Activated CD8-positive, alpha-beta T cell treated with anti-CD3 and anti-CD28 coated beads for 36 hours (primary cell): ENCODE results near the gene ELN. TPM values are rescaled to one million over a fixed set of nuclear protein-coding genes. Genes with fewer than 3 reads are reported as not detected.

Experiments
- ATAC-seq: fragments of 200-7000 bp; cut with Tn5 transposase; one replicate; pipeline ENCODE4 v1.10.0; 2021; ENCODE audit warnings: mild to moderate bottlenecking, moderate library complexity
- CTCF ChIA-PET: fragments of 350-600 bp; sonication (Branson Sonifier 250); formaldehyde crosslinking; loops from one replicate; lab custom pipeline; 2021; ENCODE audit warnings: antibody characterized with exemption; lab: Charles Lee
- POLR2A ChIA-PET: fragments of 350-600 bp; sonication (Branson Sonifier 250); formaldehyde crosslinking; loops from one replicate; lab custom pipeline; 2021; ENCODE audit warnings: antibody characterized with exemption; lab: Charles Lee
- DNase-seq: peaks from one replicate; pipeline ENCODE4 v3.0.0-alpha.2; 2020
- H3K27ac Mint-ChIP-seq: one replicate; pipeline ENCODE4 v1.8.0; 2021; ENCODE audit warnings: mild to moderate bottlenecking, mixed read lengths
- H3K27me3 Mint-ChIP-seq: one replicate; pipeline ENCODE4 v1.8.0; 2021; ENCODE audit warnings: mixed read lengths
- H3K36me3 Mint-ChIP-seq: one replicate; pipeline ENCODE4 v1.8.0; 2021; ENCODE audit warnings: low read depth, mixed read lengths
- H3K4me1 Mint-ChIP-seq: one replicate; pipeline ENCODE4 v1.8.0; 2021; ENCODE audit warnings: low read depth, mixed read lengths
- H3K4me3 Mint-ChIP-seq: one replicate; pipeline ENCODE4 v1.8.0; 2021; ENCODE audit warnings: mild to moderate bottlenecking, moderate library complexity, mixed read lengths
- H3K9me3 Mint-ChIP-seq: one replicate; pipeline ENCODE4 v1.8.0; 2021; ENCODE audit warnings: mixed read lengths
- intact Hi-C: fragments of 100-400 bp; cut with micrococcal nuclease; formaldehyde crosslinking; loops from one replicate; pipeline ENCODE4 v1.10.0; 2022
- total RNA-seq, 2 experiments: library from RNA; stranded (reverse); gene quantifications; one replicate each; pipeline ENCODE4 v1.2.3, GENCODE V29; 2021
- TF ChIP-seq, protein P1 (sequence below): fragments of 200-600 bp; IDR thresholded peaks from one replicate; pipeline ENCODE4 v1.8.0; 2022; ENCODE audit warnings: antibody characterized with exemption, mild to moderate bottlenecking

The ELN gene
- total RNA-seq, 2 experiments from 2014 or later, result not detected

DNA sequence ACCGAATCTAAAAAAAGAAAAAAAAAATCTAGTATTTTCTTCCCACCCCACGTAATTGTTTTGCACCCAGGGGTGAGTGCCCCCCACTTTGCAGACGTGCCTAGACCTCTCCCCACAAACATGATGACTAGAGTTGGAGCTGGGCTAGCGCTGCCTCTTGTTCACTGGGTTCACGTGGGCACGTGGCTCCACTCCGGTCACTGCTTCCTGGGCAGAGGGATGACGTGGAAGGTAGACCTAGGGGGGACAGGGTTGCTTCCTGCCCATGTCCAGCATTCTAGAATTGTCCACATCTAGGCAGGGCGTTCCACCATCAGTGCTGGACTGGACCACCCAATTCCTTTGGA is 54.8 kb downstream of the ELN start:
- Mint-ChIP-seq H3K27me3 (no peaks in the 10 kb centered on the region), H3K4me3 (peak overlapping the region; percentile 71), H3K27ac (no peak overlapping the region), H3K36me3 (peaks cover 8% of the 10 kb centered on the region), H3K9me3 (no peaks in the 10 kb centered on the region), H3K4me1 (peaks cover 8% of the 10 kb centered on the region)
- CTCF ChIA-PET, result interaction anchor here (1.1 to 3.2 kb wide), 2 partner anchors 15 to 101 kb away, joined by 4 to 17 read pairs; no protein-coding TSS in a partner anchor
- POLR2A ChIA-PET, result interaction anchor here (0.6 to 6.4 kb wide), 4 partner anchors 11 to 87 kb away, joined by 3 to 33 read pairs (median 4); no protein-coding TSS in a partner anchor
- intact Hi-C loops, result loop anchor here (5.0 kb wide), 1 partner anchor 195 kb away; no protein-coding TSS in a partner anchor
- TF ChIP-seq, protein P1, sequence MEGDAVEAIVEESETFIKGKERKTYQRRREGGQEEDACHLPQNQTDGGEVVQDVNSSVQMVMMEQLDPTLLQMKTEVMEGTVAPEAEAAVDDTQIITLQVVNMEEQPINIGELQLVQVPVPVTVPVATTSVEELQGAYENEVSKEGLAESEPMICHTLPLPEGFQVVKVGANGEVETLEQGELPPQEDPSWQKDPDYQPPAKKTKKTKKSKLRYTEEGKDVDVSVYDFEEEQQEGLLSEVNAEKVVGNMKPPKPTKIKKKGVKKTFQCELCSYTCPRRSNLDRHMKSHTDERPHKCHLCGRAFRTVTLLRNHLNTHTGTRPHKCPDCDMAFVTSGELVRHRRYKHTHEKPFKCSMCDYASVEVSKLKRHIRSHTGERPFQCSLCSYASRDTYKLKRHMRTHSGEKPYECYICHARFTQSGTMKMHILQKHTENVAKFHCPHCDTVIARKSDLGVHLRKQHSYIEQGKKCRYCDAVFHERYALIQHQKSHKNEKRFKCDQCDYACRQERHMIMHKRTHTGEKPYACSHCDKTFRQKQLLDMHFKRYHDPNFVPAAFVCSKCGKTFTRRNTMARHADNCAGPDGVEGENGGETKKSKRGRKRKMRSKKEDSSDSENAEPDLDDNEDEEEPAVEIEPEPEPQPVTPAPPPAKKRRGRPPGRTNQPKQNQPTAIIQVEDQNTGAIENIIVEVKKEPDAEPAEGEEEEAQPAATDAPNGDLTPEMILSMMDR, result no peak
- ATAC-seq (no peak), DNase-seq (no peak)

DNA sequence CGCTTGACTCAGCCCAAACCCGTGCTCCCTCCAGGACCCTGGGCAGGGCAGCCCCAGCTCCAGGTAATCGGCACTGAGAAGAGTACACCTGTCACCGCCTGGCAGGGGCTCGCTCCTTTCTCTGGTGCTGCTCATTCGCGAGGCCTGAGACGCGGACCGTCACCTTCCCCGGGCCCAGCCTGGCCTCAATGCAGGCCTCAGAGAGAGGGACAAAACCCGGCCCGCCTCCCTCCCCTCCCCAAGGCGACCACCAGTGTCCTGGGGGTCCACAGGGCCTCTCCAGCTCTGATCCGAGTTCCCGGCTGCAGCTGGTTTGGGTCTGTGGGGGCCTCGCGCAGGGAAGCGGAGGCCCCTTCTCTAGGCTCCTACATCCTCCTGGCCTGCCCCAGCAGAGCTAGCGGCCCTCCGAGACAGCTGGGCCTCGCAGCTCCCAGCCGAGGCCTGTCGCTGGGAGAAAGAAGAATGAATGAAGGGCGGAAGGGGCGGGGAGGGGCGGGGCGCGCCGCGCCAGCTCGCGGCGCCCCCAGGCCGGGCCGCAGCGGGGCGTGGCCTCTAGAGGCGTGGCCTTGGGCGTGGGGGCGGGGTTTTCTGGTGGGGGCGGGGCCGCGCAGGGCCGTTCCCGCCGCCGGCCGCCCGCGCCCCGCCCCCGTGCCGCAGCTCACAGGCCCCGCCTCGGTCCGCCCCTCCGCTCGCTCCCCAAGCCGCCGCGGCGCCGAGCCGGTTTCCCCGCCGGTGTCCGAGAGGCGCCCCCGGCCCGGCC is 55.3 kb downstream of the ELN start, which contains the start of gene LIMK1:
Gene LIMK1, plus strand, starts transcription at position 688 of the 760 bp plus-strand sequence. CDS start 187 bp downstream, outside the sequence.
- no peaks in the 10 kb centered on the region for H3K27me3 Mint-ChIP-seq
- H3K9me3 Mint-ChIP-seq, result no peaks in the 10 kb centered on the region
- H3K27ac Mint-ChIP-seq, result peak within 1 kb of the TSS; percentile 86
- TF ChIP-seq, protein P1, result no peak
- H3K4me3 Mint-ChIP-seq, result peak within 1 kb of the TSS; percentile 83
- peaks cover 13% of the 10 kb centered on the region for H3K36me3 Mint-ChIP-seq
- ChIA-PET CTCF (interaction anchor here (0.9 to 3.2 kb wide), 3 partner anchors 10 to 100 kb away, joined by 3 to 17 read pairs (median 4); no protein-coding TSS in a partner anchor), POLR2A (interaction anchor here (0.6 to 6.4 kb wide), 9 partner anchors 10 to 191 kb away, joined by 3 to 33 read pairs (median 4); partner anchors contain the start of gene EIF4H)
- DNase-seq, result peak; percentile 80
- H3K4me1 Mint-ChIP-seq, result peaks cover 8% of the 10 kb centered on the region
- intact Hi-C loops, result loop anchor here (5.0 kb wide), 1 partner anchor 194 kb away; no protein-coding TSS in a partner anchor
- ATAC-seq, result peak; percentile 95

DNA sequence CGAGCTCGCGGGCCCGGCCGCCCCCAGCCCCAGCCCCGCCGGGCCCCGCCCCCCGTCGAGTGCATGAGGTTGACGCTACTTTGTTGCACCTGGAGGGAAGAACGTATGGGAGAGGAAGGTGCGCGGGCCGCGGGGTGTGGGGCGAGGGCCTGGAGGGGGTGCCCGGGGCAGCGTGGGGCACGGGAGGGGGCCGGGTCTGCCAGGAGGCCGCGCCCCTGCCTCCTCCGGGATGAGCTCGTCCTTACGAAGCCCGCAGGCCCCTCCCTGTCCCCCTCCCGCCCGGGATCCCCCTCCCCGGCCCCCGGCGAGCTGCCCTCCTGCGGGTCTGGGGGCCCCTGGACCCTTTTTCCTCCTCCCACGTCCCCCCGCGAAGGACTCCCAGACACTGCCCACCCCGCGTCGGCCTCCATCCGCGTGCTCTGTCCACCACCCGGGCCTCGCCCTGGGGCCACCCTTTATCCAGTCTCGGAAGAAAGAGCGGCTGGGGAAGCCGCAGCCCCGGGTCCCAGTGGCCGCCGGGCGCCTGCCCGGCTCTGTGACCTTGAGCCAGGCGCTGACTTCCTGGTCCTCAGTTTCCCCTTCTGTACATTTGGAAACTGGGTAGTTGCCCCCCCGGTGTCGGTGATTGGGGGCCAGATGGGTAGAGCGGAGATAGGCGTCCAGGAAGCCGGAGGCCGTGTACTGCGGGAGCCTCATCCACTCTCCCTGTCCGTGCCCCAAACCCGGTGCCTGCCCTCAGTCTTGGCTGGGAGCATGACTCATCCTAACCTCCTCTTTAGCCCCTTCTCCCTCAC is 56.2 kb downstream of the ELN start:
- H3K4me3 Mint-ChIP-seq, result peak overlapping the region; percentile 83
- peaks cover 17% of the 10 kb centered on the region for H3K36me3 Mint-ChIP-seq
- ATAC-seq (peak; percentile 57), DNase-seq (peak; percentile 57)
- intact Hi-C loops, result loop anchor here (5.0 kb wide), 1 partner anchor 193 kb away; no protein-coding TSS in a partner anchor
- peaks cover 8% of the 10 kb centered on the region for H3K4me1 Mint-ChIP-seq
- no peaks in the 10 kb centered on the region for H3K27me3 Mint-ChIP-seq
- TF ChIP-seq, protein P1, result no peak
- ChIA-PET CTCF (interaction anchor here (0.9 to 3.2 kb wide), 2 partner anchors 9 to 16 kb away, joined by 3 to 17 read pairs; no protein-coding TSS in a partner anchor), POLR2A (interaction anchor here (0.7 to 6.4 kb wide), 6 partner anchors 9 to 146 kb away, joined by 3 to 33 read pairs (median 5); partner anchors contain the start of gene EIF4H)
- H3K9me3 Mint-ChIP-seq, result no peaks in the 10 kb centered on the region
- peak overlapping the region; percentile 86 for H3K27ac Mint-ChIP-seq

DNA sequence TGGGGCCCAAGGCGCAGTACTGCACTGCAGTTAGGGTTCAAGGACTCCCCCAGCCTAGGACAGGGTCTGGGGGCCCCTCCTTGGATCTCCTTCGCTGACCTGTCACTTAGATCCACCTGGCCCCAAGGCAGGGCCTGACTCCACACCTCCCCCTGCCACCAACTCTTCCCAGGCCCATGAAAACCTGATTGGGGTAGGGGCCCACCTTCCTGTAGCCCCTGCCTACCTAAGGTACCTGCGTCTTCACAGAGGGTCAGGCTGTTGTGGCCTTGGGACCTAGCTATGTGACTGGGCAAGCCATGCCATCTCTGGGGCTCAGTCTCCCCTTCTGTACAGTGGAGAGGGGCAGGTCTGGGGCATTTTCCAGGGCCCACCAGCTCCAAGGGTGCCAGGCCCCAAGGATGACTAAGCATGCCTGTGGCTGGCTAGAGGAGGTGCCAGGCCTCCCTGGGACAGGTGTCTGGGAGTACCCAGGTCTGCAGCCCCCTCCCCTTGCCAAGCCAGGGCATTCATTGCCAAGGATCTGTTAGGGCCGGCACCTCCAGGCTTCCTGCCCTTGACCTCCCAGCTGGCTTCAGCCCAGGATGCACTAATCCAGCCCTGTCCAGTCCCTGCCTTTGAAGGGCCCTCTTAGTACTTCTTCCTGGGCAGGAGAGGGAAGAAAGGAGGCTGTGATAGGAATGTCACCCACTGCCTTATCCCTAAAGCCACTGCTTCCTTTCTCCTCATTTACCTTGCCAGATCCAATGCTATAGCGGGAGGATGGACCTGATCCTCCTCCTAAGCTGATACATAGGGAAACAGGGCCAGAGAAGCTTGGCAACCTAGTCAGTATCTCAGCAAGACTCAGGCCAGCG is 57.0 kb downstream of the ELN start:
- Mint-ChIP-seq H3K9me3 (no peaks in the 10 kb centered on the region), H3K4me1 (peaks cover 11% of the 10 kb centered on the region), H3K4me3 (peak overlapping the region; percentile 83), H3K27ac (peak overlapping the region; percentile 86), H3K27me3 (no peaks in the 10 kb centered on the region), H3K36me3 (peaks cover 17% of the 10 kb centered on the region)
- intact Hi-C loops, result loop anchor here (5.0 kb wide), 1 partner anchor 192 kb away; no protein-coding TSS in a partner anchor
- ATAC-seq (no peak), DNase-seq (no peak)
- TF ChIP-seq, protein P1, result no peak
- ChIA-PET POLR2A (interaction anchor here (6.4 kb wide), 1 partner anchor 8 kb away, joined by 33 read pairs; no protein-coding TSS in a partner anchor), CTCF (no interaction called here)
